WTC11 (cell line): ENCODE results near the gene ADM.

ENCODE experiments used
- CREB1 ChIP-seq: sonication (generic); formaldehyde crosslinking; IDR thresholded peaks from 2 replicates; pipeline ENCODE4 v1.8.0; 2023; ENCODE audit warnings: mild to moderate bottlenecking, missing genetic modification reagents
- E2F5 ChIP-seq: sonication (generic); formaldehyde crosslinking; IDR thresholded peaks from 2 replicates; pipeline ENCODE4 v1.8.1; 2022; ENCODE audit warnings: mild to moderate bottlenecking, moderate library complexity, missing genetic modification reagents
- GABPB1 ChIP-seq: sonication (generic); formaldehyde crosslinking; IDR thresholded peaks from 2 replicates; pipeline ENCODE4 v1.8.1; 2023; ENCODE audit warnings: mild to moderate bottlenecking, missing genetic modification reagents
- HMGXB4 ChIP-seq: sonication (generic); formaldehyde crosslinking; IDR thresholded peaks from 2 replicates; pipeline ENCODE4 v1.8.1; 2023; ENCODE audit warnings: mild to moderate bottlenecking, moderate library complexity, missing genetic modification reagents
- RELA ChIP-seq: sonication (generic); formaldehyde crosslinking; IDR thresholded peaks from 2 replicates; pipeline ENCODE4 v1.8.1; 2022; ENCODE audit warnings: missing genetic modification reagents, mild to moderate bottlenecking, borderline replicate concordance
- ZBTB43 ChIP-seq: sonication (generic); formaldehyde crosslinking; IDR thresholded peaks from 2 replicates; pipeline ENCODE4 v1.8.1; 2023; ENCODE audit warnings: mild to moderate bottlenecking, missing genetic modification reagents
- TF ChIP-seq, protein P1 (sequence below): sonication (generic); formaldehyde crosslinking; IDR thresholded peaks from 2 replicates; pipeline ENCODE4 v1.8.1; 2023; ENCODE audit warnings: mild to moderate bottlenecking, missing genetic modification reagents, moderate library complexity
- TF ChIP-seq, protein P2 (sequence below): fragments of 200-600 bp; IDR thresholded peaks from 2 replicates; pipeline ENCODE4 v1.8.0; 2022; ENCODE audit warnings: antibody characterized with exemption
- TF ChIP-seq, protein P3 (sequence below): sonication (generic); formaldehyde crosslinking; IDR thresholded peaks from 2 replicates; pipeline ENCODE4 v1.8.1; 2023; ENCODE audit warnings: mild to moderate bottlenecking, missing genetic modification reagents, borderline replicate concordance

DNA sequence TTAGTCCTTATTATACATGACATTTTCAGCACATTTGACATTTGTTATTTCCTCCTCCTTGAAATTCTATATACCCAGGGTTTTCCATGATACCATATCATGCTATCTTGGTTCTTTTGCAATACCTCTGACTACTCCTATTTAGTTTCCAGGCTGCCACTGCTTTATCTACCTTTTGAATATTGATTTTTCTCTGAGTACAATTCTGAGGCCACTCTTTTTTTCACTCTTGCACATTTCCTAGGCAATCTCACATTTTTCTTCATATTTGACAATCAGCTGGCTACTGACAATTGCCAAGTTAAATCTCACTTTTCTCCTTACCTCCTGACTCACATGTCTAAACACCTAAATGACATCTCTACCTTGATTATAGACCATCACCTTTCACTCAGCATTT, 22.8 kb upstream of the ADM start:
- TF ChIP-seq, protein P1, sequence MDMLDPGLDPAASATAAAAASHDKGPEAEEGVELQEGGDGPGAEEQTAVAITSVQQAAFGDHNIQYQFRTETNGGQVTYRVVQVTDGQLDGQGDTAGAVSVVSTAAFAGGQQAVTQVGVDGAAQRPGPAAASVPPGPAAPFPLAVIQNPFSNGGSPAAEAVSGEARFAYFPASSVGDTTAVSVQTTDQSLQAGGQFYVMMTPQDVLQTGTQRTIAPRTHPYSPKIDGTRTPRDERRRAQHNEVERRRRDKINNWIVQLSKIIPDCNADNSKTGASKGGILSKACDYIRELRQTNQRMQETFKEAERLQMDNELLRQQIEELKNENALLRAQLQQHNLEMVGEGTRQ (CRISPR knock-in tag), result no peak
- TF ChIP-seq RELA (CRISPR knock-in tag), result no peak
- TF ChIP-seq, protein P2, sequence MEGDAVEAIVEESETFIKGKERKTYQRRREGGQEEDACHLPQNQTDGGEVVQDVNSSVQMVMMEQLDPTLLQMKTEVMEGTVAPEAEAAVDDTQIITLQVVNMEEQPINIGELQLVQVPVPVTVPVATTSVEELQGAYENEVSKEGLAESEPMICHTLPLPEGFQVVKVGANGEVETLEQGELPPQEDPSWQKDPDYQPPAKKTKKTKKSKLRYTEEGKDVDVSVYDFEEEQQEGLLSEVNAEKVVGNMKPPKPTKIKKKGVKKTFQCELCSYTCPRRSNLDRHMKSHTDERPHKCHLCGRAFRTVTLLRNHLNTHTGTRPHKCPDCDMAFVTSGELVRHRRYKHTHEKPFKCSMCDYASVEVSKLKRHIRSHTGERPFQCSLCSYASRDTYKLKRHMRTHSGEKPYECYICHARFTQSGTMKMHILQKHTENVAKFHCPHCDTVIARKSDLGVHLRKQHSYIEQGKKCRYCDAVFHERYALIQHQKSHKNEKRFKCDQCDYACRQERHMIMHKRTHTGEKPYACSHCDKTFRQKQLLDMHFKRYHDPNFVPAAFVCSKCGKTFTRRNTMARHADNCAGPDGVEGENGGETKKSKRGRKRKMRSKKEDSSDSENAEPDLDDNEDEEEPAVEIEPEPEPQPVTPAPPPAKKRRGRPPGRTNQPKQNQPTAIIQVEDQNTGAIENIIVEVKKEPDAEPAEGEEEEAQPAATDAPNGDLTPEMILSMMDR, result no peak
- TF ChIP-seq CREB1 (CRISPR knock-in tag), result no peak
- no peak for TF ChIP-seq E2F5 (CRISPR knock-in tag)
- no peak for TF ChIP-seq ZBTB43 (CRISPR knock-in tag)
- TF ChIP-seq, protein P3, sequence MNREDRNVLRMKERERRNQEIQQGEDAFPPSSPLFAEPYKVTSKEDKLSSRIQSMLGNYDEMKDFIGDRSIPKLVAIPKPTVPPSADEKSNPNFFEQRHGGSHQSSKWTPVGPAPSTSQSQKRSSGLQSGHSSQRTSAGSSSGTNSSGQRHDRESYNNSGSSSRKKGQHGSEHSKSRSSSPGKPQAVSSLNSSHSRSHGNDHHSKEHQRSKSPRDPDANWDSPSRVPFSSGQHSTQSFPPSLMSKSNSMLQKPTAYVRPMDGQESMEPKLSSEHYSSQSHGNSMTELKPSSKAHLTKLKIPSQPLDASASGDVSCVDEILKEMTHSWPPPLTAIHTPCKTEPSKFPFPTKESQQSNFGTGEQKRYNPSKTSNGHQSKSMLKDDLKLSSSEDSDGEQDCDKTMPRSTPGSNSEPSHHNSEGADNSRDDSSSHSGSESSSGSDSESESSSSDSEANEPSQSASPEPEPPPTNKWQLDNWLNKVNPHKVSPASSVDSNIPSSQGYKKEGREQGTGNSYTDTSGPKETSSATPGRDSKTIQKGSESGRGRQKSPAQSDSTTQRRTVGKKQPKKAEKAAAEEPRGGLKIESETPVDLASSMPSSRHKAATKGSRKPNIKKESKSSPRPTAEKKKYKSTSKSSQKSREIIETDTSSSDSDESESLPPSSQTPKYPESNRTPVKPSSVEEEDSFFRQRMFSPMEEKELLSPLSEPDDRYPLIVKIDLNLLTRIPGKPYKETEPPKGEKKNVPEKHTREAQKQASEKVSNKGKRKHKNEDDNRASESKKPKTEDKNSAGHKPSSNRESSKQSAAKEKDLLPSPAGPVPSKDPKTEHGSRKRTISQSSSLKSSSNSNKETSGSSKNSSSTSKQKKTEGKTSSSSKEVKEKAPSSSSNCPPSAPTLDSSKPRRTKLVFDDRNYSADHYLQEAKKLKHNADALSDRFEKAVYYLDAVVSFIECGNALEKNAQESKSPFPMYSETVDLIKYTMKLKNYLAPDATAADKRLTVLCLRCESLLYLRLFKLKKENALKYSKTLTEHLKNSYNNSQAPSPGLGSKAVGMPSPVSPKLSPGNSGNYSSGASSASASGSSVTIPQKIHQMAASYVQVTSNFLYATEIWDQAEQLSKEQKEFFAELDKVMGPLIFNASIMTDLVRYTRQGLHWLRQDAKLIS (CRISPR knock-in tag), result no peak
- no peak for TF ChIP-seq GABPB1 (CRISPR knock-in tag)
- TF ChIP-seq HMGXB4, result no peak
